IPS-11a (cell line): ENCODE measurements around the gene FAM83G.
"Not testable (repeated sequence)": the region's sequence is repeated elsewhere in the genome, so short reads cannot be mapped to it uniquely, and the experiment has no call there.

Experiments used
- H3K4me3 ChIP-seq: one replicate; pipeline ENCODE4 v1.5.1; 2013; ENCODE audit warnings: low read depth, low read length, control low read depth

The FAM83G gene

GRCh38 chr17:18956581-18956980 is 48.0 kb downstream of the FAM83G start:
- no peak overlapping the region for H3K4me3 ChIP-seq

GRCh38 chr17:18956021-18956420 is 48.5 kb downstream of the FAM83G start:
- not testable (repeated sequence) for H3K4me3 ChIP-seq

- no peak overlapping the region for H3K4me3 ChIP-seq
These were observed 49.6 kb downstream of the FAM83G start for GRCh38 chr17:18955009-18955408.

GRCh38 chr17:18954321-18954720 is 50.2 kb downstream of the FAM83G start:
- no peak overlapping the region for H3K4me3 ChIP-seq

- no peak overlapping the region for H3K4me3 ChIP-seq
These were observed 51.3 kb downstream of the FAM83G start for GRCh38 chr17:18953231-18953728.

GRCh38 chr17:18951941-18952842 is 52.4 kb downstream of the FAM83G start, which contains the start of gene SLC5A10:
TSS of gene SLC5A10 (plus strand) at chr17:18952165. CDS start at chr17:18952206, 41 bp downstream.
- H3K4me3 ChIP-seq, result no peak within 1 kb of the TSS

- H3K4me3 ChIP-seq, result no peak overlapping the region
These were observed 53.3 kb downstream of the FAM83G start for GRCh38 chr17:18950944-18951905.

- no peak overlapping the region for H3K4me3 ChIP-seq
These were observed 54.2 kb downstream of the FAM83G start for GRCh38 chr17:18950346-18950745.

GRCh38 chr17:18949566-18949965 is 55.0 kb downstream of the FAM83G start:
- H3K4me3 ChIP-seq, result no peak overlapping the region

GRCh38 chr17:18948476-18949006 is 56.0 kb downstream of the FAM83G start:
- H3K4me3 ChIP-seq, result no peak overlapping the region

- no peak overlapping the region for H3K4me3 ChIP-seq
These were observed 56.7 kb downstream of the FAM83G start for GRCh38 chr17:18947866-18948265.

- H3K4me3 ChIP-seq, result no peak overlapping the region
These were observed 58.0 kb downstream of the FAM83G start for GRCh38 chr17:18946536-18946935.

- H3K4me3 ChIP-seq, result no peak overlapping the region
These were observed 59.9 kb downstream of the FAM83G start for GRCh38 chr17:18944646-18945045.

GRCh38 chr17:18938692-18939023 is 65.9 kb downstream of the FAM83G start:
- no peak overlapping the region for H3K4me3 ChIP-seq

GRCh38 chr17:18937981-18938691 is 66.4 kb downstream of the FAM83G start:
- H3K4me3 ChIP-seq, result no peak overlapping the region

- no peak overlapping the region for H3K4me3 ChIP-seq
These were observed 71.2 kb downstream of the FAM83G start for GRCh38 chr17:18933102-18934058.

GRCh38 chr17:18932360-18933055 is 72.1 kb downstream of the FAM83G start:
- no peak overlapping the region for H3K4me3 ChIP-seq

GRCh38 chr17:18928628-18929125 is 75.9 kb downstream of the FAM83G start:
- H3K4me3 ChIP-seq, result no peak overlapping the region

GRCh38 chr17:18925187-18925586 is 79.4 kb downstream of the FAM83G start:
- H3K4me3 ChIP-seq, result no peak overlapping the region
